Vagina (tissue), 2 donors: ENCODE results near the gene CACNA1C. TPM values are rescaled to one million over a fixed set of nuclear protein-coding genes. Genes with fewer than 3 reads are reported as not detected.

Experiments
- DNase-seq, 2 donors: peaks; one replicate each; pipeline ENCODE4 v3.0.0-alpha.2; 2017; ENCODE audit errors: extremely low spot score in 2 of 2
- H3K27ac ChIP-seq: fragments of 200-600 bp; sonication (generic); one replicate; pipeline ENCODE4 v1.5.1; 2019
- H3K27me3 ChIP-seq: fragments of 200-600 bp; sonication (generic); one replicate; pipeline ENCODE4 v1.5.1; 2019
- H3K36me3 ChIP-seq, 2 donors: fragments of 200-600 bp; sonication (generic); one replicate each; pipeline ENCODE4 v1.5.1; 2017 to 2019
- H3K4me1 ChIP-seq: fragments of 200-600 bp; sonication (generic); one replicate; pipeline ENCODE4 v1.5.1; 2019
- H3K4me3 ChIP-seq, 2 donors: fragments of 200-600 bp; sonication (generic); 1 replicate in 1 of 2; 2 replicates in 1 of 2; pipeline ENCODE4 v1.5.1; 2016 to 2019
- H3K9me3 ChIP-seq: fragments of 200-600 bp; sonication (generic); one replicate; pipeline ENCODE4 v1.5.1; 2019
- CTCF ChIP-seq, 3 experiments: fragments of 450-650 bp in 2 of 3; fragments of 200-600 bp in 1 of 3; sonication (generic) in 1 of 3; IDR thresholded peaks; one replicate each; pipeline ENCODE4 v1.5.1; 2017 to 2019; ENCODE audit warnings: antibody characterized with exemption in 3 of 3, mild to moderate bottlenecking in 2 of 3, moderate library complexity in 2 of 3
- POLR2A ChIP-seq, 2 donors: fragments of 450-650 bp; IDR thresholded peaks; one replicate each; pipeline ENCODE4 v1.6.1; 2017; ENCODE audit warnings: antibody characterized with exemption in 2 of 2, mild to moderate bottlenecking in 2 of 2, moderate library complexity in 2 of 2
- POLR2AphosphoS5 ChIP-seq, 2 donors: sonication (generic); formaldehyde crosslinking; IDR thresholded peaks; one replicate each; pipeline ENCODE4 v1.9.0; 2017; ENCODE audit warnings: antibody characterized with exemption in 2 of 2, mild to moderate bottlenecking in 2 of 2, low read depth in 1 of 2; ENCODE audit not compliant: insufficient read depth in 1 of 2
- intact Hi-C: fragments of 100-400 bp; cut with DNase I; formaldehyde crosslinking; loops from one replicate; pipeline ENCODE4 v1.15.1; 2023
- total RNA-seq: library from RNA; depleted of rRNA; stranded (reverse); fragments of >200 nt; gene quantifications from one replicate; pipeline ENCODE4 v1.2.3, GENCODE V29; 2016

CACNA1C gene
- total RNA-seq, 1 donor from 2014 or later = 9.8 TPM

- no peak overlapping the region for H3K4me3 ChIP-seq
- H3K27ac ChIP-seq = peak overlapping the region; percentile 65
- peaks cover 58% of the 10 kb centered on the region for H3K4me1 ChIP-seq
- TF ChIP-seq CTCF (IDR thresholded peaks at IDR 0.05) (no peak), POLR2A (IDR thresholded peaks at IDR 0.05) (no peak), POLR2AphosphoS5 (IDR thresholded peaks at IDR 0.05; ENCODE audit: insufficient read depth in 1 of 2, low read depth in 1 of 2) (no peak)
- H3K27me3 ChIP-seq = no peaks in the 10 kb centered on the region
- no peaks in the 10 kb centered on the region for H3K9me3 ChIP-seq
- H3K36me3 ChIP-seq = no peaks in the 10 kb centered on the region
- intact Hi-C loops = no loop called here
- no peak for DNase-seq
Observed at GRCh38 chr12:2284321-2284813, 231.6 kb downstream of the CACNA1C start.

DNA sequence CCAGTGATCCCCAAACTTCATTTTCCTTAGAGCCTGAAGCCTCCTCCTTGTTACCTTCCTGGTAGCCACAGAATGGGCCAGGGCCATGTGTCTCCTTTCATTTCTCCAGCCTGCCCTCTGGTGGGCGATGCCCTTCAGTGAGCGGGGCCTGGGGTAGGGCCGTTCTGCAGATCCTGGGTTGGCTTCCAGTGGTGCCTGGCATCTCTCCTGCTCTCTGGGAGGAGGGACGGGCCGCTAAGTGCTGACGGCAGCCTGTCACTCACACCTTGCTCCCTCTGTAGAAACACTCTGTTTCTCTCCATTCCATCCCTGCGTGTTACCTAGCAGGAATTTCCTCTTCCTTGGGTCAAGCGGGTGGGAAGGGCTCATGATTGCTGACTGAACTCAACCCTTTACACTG is 232.1 kb downstream of the CACNA1C start:
- Histone ChIP-seq H3K27me3 (no peaks in the 10 kb centered on the region), H3K27ac (peak overlapping the region; percentile 65), H3K4me3 (no peak overlapping the region), H3K9me3 (no peaks in the 10 kb centered on the region), H3K36me3 (no peaks in the 10 kb centered on the region), H3K4me1 (peaks cover 58% of the 10 kb centered on the region)
- intact Hi-C loops = loop anchor here (5.0 kb wide), 1 partner anchor 233 kb away; the partner anchor contains the start of gene CACNA1C
- TF ChIP-seq POLR2AphosphoS5 (IDR thresholded peaks at IDR 0.05; ENCODE audit: insufficient read depth in 1 of 2, low read depth in 1 of 2) (no peak), POLR2A (IDR thresholded peaks at IDR 0.05) (no peak), CTCF (IDR thresholded peaks at IDR 0.05) (peak in 2 of 3 experiments; percentile 28 to 30)
- DNase-seq = no peak

DNA sequence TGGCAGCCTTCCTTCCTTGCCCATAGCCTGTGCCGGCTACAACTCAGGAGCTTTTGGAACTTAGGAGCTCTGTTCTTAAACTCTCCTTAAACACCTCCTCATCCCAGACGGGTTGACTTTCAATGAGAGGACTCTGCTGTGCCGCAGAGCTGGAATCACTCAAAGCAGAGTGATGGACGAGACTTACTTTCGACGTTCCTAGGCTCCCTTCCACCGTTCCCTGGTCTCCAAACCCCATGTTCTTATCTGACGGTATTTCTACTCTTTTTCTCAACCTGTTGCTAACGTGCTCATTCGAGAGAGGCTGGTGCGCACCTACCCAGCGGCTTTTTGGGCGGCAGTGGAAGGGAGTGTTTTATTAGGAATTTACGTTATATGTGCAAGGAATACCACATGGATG is 232.7 kb downstream of the CACNA1C start:
- no peak overlapping the region for H3K4me3 ChIP-seq
- H3K36me3 ChIP-seq = no peaks in the 10 kb centered on the region
- no peaks in the 10 kb centered on the region for H3K27me3 ChIP-seq
- peaks cover 58% of the 10 kb centered on the region for H3K4me1 ChIP-seq
- DNase-seq = no peak
- intact Hi-C loops = loop anchor here (5.0 kb wide), 1 partner anchor 233 kb away; the partner anchor contains the start of gene CACNA1C
- H3K27ac ChIP-seq = peak overlapping the region; percentile 65
- H3K9me3 ChIP-seq = no peaks in the 10 kb centered on the region
- TF ChIP-seq POLR2AphosphoS5 (IDR thresholded peaks at IDR 0.05; ENCODE audit: insufficient read depth in 1 of 2, low read depth in 1 of 2) (no peak), POLR2A (IDR thresholded peaks at IDR 0.05) (no peak), CTCF (IDR thresholded peaks at IDR 0.05) (no peak)

- Histone ChIP-seq H3K27me3 (no peaks in the 10 kb centered on the region), H3K9me3 (no peaks in the 10 kb centered on the region), H3K36me3 (no peaks in the 10 kb centered on the region), H3K4me1 (peaks cover 58% of the 10 kb centered on the region), H3K27ac (peak overlapping the region; percentile 65), H3K4me3 (no peak overlapping the region)
- no peak for DNase-seq
- TF ChIP-seq POLR2A (IDR thresholded peaks at IDR 0.05) = no peak
- no peak for TF ChIP-seq POLR2AphosphoS5 (IDR thresholded peaks at IDR 0.05; ENCODE audit: insufficient read depth in 1 of 2, low read depth in 1 of 2)
- TF ChIP-seq CTCF (IDR thresholded peaks at IDR 0.05) = no peak
- intact Hi-C loops = loop anchor here (5.0 kb wide), 1 partner anchor 234 kb away; the partner anchor contains the start of gene CACNA1C
Observed at GRCh38 chr12:2286047-2286446, 233.3 kb downstream of the CACNA1C start.

- Histone ChIP-seq H3K4me3 (no peak overlapping the region), H3K36me3 (no peaks in the 10 kb centered on the region), H3K27ac (peak overlapping the region; percentile 65), H3K4me1 (peaks cover 58% of the 10 kb centered on the region), H3K9me3 (no peaks in the 10 kb centered on the region), H3K27me3 (no peaks in the 10 kb centered on the region)
- peak in 1 of 2 donors; percentile 63 for TF ChIP-seq POLR2AphosphoS5 (IDR thresholded peaks at IDR 0.05; ENCODE audit: insufficient read depth in 1 of 2, low read depth in 1 of 2)
- TF ChIP-seq CTCF (IDR thresholded peaks at IDR 0.05) = no peak
- intact Hi-C loops = loop anchor here (5.0 kb wide), 1 partner anchor 234 kb away; the partner anchor contains the start of gene CACNA1C
- no peak for DNase-seq
Observed at GRCh38 chr12:2286461-2287131, 233.8 kb downstream of the CACNA1C start.
